HG03066 (cell line): ENCODE results near the gene ZNF485.

ENCODE experiments used
- ATAC-seq: cut with Tn5 transposase; IDR thresholded peaks from one replicate; pipeline ENCODE4 v1.9.1; 2021; ENCODE audit warnings: low read depth; ENCODE audit not compliant: unreplicated experiment

ZNF485 gene

GRCh38 chr10:43666552-43666951 lies 60.3 kb downstream of the ZNF485 start:
- ATAC-seq: no peak

GRCh38 chr10:43667317-43667731 lies 61.1 kb downstream of the ZNF485 start:
- ATAC-seq: no peak
